ENCODE data around the gene POLR1E. TPM values are rescaled to one million over a fixed set of nuclear protein-coding genes. Genes with fewer than 3 reads are reported as not detected.
A peak's percentile ranks its signal among the peaks of the same experiment; 100 is the strongest.

POLR1E gene
- total and polyA plus RNA-seq, 9 of the 15 experiments (the other 6 are each of a cell fraction or from before 2014, with no cell fraction given) = 18.9 to 102 (median 74.4) TPM

DNA sequence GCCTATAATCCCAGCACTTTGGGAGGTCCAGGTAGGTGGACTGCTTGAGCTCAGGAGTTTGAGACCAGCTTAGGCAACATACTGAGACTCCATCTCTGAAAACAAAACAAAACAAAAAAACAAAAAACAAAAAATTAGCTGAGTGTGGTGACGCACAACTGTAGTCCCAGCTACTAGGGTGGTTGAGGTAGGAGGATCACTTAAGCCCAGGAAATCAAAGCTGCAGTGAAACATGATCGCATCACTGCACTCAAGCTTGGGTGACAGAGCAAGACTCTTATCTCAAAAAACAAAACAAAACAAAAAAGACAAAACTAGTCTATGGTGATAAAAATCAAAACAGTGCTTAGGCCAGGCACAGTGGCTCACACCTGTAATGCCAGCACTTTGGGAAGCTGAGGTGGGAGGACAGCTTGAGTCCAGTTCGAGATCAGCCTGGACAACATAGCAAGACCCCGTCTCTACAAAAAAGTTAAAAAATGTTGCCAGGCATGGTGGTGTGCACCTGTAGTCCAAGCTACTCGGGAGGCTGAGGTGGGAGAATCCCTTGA is 61.7 kb downstream of the POLR1E start:
- no peaks in the 10 kb centered on the region for H3K79me2 ChIP-seq (ENCODE audit: control insufficient read depth, insufficient read depth, low read length)
- H3K9ac ChIP-seq (ENCODE audit: insufficient read depth in 1 of 2, low read depth in 2 of 2, low read length in 2 of 2) = no peak overlapping the region
- H3K4me2 ChIP-seq (ENCODE audit: insufficient read depth, low read length) = no peak overlapping the region
- no peaks in the 10 kb centered on the region for H3K4me1 ChIP-seq (replicated peaks in 1 of 2; ENCODE audit: control insufficient read depth in 2 of 2, insufficient read depth in 2 of 2, low read length in 2 of 2)
- H3K27ac ChIP-seq (ENCODE audit: extremely low read depth, low read depth, low read length) = no peak overlapping the region
- DNase-seq (ENCODE audit: extremely low read depth in 1 of 4, low spot score in 3 of 4) = no peak
- peak; percentile 11 for FAIRE-seq
- no peaks in the 10 kb centered on the region for H3K36me3 ChIP-seq (ENCODE audit: control insufficient read depth, insufficient read depth, low read length)
- no peak for ATAC-seq
- ChIA-PET CTCF (ENCODE audit: low intra/inter-chr PET ratio) (no interaction called here), POLR2A (interaction anchor here (1.1 to 1.3 kb wide), 2 partner anchors 10 to 22 kb away, joined by 4 read pairs; no protein-coding TSS in a partner anchor)
- intact Hi-C loops (cut with micrococcal nuclease) = no loop called here
- peak; percentile 90 for TF ChIP-seq ZNF121 (CRISPR knock-in tag; conservative IDR thresholded peaks at IDR 0.05)
- peak; percentile 19; the same call in 1 of the 2 replicates for TF ChIP-seq CBFA2T3 (IDR thresholded peaks at IDR 0.05)
- no peak for TF ChIP-seq RB1 (IDR thresholded peaks at IDR 0.05; ENCODE audit: low read depth)
- no peaks in the 10 kb centered on the region for H3K27me3 ChIP-seq (ENCODE audit: control insufficient read depth in 2 of 2, insufficient read depth in 2 of 2, low read length in 2 of 2)
- no TSS peak for BruUV-seq (replicated peaks)
- in situ Hi-C loops (cut with MboI) = no loop called here
- H3K9me3 ChIP-seq (replicated peaks; ENCODE audit: control insufficient read depth, insufficient read depth, low read depth, low read length) = no peaks in the 10 kb centered on the region
- H4K20me1 ChIP-seq (replicated peaks; ENCODE audit: control insufficient read depth, insufficient read depth, low read length) = peaks cover 3% of the 10 kb centered on the region; the same call in 1 of the 2 replicates
- no peak overlapping the region for H2AFZ ChIP-seq (ENCODE audit: low read depth, low read length)
- 45% methylated on average over 5 of the region's 5 CpGs for WGBS (ENCODE audit: insufficient coverage, low coverage, missing lambda C conversion rate)
- no peak overlapping the region for H3K4me3 ChIP-seq
- no peaks in the 10 kb centered on the region for H3K9me1 ChIP-seq (ENCODE audit: control insufficient read depth, insufficient read depth, low read length)

DNA sequence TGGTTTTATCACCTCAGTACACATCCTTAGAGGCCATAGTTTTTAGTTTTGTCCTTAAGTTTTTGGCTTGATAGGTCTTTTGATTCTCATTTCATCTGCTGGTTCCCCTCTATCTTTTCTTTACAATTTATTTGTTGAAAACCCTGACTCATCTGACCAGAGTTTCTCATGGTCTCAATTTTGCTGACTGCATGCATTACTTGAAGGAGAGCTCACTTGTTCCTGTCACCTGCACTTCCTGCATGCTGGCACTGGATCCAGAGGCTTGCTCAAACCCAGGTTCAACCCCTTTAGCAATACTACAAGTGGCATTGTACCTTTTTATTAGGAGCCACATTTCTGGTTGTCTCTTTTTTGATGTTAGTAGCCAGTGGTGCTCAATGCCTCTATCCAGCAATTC is 63.8 kb downstream of the POLR1E start:
- BruUV-seq (replicated peaks) = no TSS peak
- no peak for FAIRE-seq
- Histone ChIP-seq H3K36me3 (ENCODE audit: control insufficient read depth, insufficient read depth, low read length) (no peaks in the 10 kb centered on the region), H3K79me2 (ENCODE audit: control insufficient read depth, insufficient read depth, low read length) (no peaks in the 10 kb centered on the region), H2AFZ (ENCODE audit: low read depth, low read length) (no peak overlapping the region), H3K9me1 (ENCODE audit: control insufficient read depth, insufficient read depth, low read length) (no peaks in the 10 kb centered on the region), H3K9ac (ENCODE audit: insufficient read depth in 1 of 2, low read depth in 2 of 2, low read length in 2 of 2) (no peak overlapping the region), H3K4me3 (no peak overlapping the region), H3K27me3 (ENCODE audit: control insufficient read depth in 2 of 2, insufficient read depth in 2 of 2, low read length in 2 of 2) (no peaks in the 10 kb centered on the region), H3K9me3 (replicated peaks; ENCODE audit: control insufficient read depth, insufficient read depth, low read depth, low read length) (no peaks in the 10 kb centered on the region), H4K20me1 (replicated peaks; ENCODE audit: control insufficient read depth, insufficient read depth, low read length) (peaks cover 3% of the 10 kb centered on the region; the same call in 1 of the 2 replicates), H3K27ac (ENCODE audit: extremely low read depth, low read depth, low read length) (no peak overlapping the region), H3K4me1 (replicated peaks in 1 of 2; ENCODE audit: control insufficient read depth in 2 of 2, insufficient read depth in 2 of 2, low read length in 2 of 2) (no peaks in the 10 kb centered on the region), H3K4me2 (ENCODE audit: insufficient read depth, low read length) (no peak overlapping the region)
- in situ Hi-C loops (cut with MboI) = no loop called here
- ChIA-PET CTCF (ENCODE audit: low intra/inter-chr PET ratio) (no interaction called here), POLR2A (interaction anchor here (0.8 to 1.3 kb wide), 3 partner anchors 15 to 38 kb away, joined by 3 read pairs; no protein-coding TSS in a partner anchor)
- no peak for ATAC-seq
- DNase-seq (ENCODE audit: extremely low read depth in 1 of 4, low spot score in 3 of 4) = no peak
- intact Hi-C loops (cut with micrococcal nuclease) = no loop called here
- TF ChIP-seq, protein P1, sequence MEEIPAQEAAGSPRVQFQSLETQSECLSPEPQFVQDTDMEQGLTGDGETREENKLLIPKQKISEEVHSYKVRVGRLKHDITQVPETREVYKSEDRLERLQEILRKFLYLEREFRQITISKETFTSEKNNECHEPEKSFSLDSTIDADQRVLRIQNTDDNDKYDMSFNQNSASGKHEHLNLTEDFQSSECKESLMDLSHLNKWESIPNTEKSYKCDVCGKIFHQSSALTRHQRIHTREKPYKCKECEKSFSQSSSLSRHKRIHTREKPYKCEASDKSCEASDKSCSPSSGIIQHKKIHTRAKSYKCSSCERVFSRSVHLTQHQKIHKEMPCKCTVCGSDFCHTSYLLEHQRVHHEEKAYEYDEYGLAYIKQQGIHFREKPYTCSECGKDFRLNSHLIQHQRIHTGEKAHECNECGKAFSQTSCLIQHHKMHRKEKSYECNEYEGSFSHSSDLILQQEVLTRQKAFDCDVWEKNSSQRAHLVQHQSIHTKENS (CRISPR knock-in tag; IDR thresholded peaks at IDR 0.05) = no peak
- no peak for TF ChIP-seq FOXP1 (CRISPR knock-in tag; IDR thresholded peaks at IDR 0.05)
- no peak for TF ChIP-seq ATF1 (CRISPR knock-in tag; IDR thresholded peaks at IDR 0.05)
- TF ChIP-seq ATF1 (tag; IDR thresholded peaks at IDR 0.05) = no peak
- peak; percentile 42 for TF ChIP-seq MAFG (tag; conservative IDR thresholded peaks at IDR 0.05)
- no peak for TF ChIP-seq POU5F1 (IDR thresholded peaks at IDR 0.05; ENCODE audit: borderline replicate concordance, low read depth, low read length, partially characterized antibody)
- TF ChIP-seq RCOR1 (IDR thresholded peaks at IDR 0.05; ENCODE audit: borderline replicate concordance in 1 of 2, low read depth in 2 of 2, low read length in 2 of 2) = no peak
- peak; percentile 85 for TF ChIP-seq ZNF316 (IDR thresholded peaks at IDR 0.05)
- no peak for TF ChIP-seq BHLHE40 (IDR thresholded peaks at IDR 0.05; ENCODE audit: low read length)
- TF ChIP-seq POLR2G (IDR thresholded peaks at IDR 0.05; ENCODE audit: low read depth, low read length) = no peak

Measured in K562 (cell line).